GM12874 (cell line): ENCODE data around the gene ORAI3.

Experiments
- TF ChIP-seq, protein P1 (sequence below): IDR thresholded peaks from 2 replicates; pipeline ENCODE4 v1.5.1; 2011; ENCODE audit warnings: low read depth, mild to moderate bottlenecking, control low read depth, low read length, moderate library complexity; ENCODE audit not compliant: insufficient read depth

Gene ORAI3

DNA sequence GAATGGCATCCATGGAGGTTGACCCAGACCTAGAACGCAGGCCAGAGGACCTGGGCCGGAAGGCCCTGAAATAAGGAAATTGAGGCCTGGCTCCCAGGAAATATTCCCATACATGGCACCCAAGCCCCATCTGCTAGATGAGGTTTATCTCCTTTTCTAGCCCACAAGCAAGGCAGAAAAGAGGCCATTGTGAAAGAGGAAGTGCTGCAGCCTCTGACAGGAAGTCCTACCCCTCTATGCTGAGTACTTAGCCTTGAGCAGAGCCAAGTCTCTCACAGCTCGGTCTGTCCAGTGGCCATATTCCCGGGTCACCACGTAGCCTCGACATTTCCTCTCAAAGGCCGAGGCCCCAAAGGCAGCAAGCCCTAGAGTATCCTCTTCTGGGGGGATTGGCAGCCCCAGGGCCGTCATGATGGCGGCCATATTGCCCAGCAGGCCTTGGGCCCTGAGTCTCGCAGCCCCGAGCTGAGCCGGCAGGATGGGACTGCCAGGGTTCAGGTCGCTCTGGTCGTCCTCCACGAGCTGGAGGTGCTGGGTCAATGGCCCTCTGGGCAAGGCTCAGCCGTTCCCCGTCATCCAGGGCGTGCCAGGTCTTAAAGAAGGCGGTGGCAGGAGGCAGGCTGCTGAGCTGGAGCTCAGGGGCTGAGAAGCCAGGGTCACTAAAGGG, 44.6 kb upstream of the ORAI3 start:
- TF ChIP-seq, protein P1, sequence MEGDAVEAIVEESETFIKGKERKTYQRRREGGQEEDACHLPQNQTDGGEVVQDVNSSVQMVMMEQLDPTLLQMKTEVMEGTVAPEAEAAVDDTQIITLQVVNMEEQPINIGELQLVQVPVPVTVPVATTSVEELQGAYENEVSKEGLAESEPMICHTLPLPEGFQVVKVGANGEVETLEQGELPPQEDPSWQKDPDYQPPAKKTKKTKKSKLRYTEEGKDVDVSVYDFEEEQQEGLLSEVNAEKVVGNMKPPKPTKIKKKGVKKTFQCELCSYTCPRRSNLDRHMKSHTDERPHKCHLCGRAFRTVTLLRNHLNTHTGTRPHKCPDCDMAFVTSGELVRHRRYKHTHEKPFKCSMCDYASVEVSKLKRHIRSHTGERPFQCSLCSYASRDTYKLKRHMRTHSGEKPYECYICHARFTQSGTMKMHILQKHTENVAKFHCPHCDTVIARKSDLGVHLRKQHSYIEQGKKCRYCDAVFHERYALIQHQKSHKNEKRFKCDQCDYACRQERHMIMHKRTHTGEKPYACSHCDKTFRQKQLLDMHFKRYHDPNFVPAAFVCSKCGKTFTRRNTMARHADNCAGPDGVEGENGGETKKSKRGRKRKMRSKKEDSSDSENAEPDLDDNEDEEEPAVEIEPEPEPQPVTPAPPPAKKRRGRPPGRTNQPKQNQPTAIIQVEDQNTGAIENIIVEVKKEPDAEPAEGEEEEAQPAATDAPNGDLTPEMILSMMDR, result no peak

DNA sequence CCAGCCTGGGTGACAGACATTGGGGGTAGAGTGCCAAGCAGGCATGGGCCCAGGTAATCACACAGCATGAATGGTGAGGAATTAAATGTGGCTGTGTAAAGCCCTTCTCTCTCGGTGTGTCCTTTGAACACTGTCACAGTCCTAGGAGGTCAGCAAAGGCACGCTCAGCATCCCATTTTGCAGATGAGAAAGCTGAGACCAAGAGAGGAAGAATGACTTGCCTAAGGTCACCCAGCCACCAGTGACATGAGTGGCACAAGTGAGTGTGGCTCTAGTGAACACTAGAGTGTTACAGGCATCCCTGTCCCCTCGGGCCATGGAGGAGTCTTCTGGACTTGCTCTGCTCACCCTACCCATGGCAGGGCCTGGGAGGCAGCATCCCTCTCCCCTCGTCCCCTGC, 41.8 kb upstream of the ORAI3 start:
- TF ChIP-seq, protein P1, result no peak

DNA sequence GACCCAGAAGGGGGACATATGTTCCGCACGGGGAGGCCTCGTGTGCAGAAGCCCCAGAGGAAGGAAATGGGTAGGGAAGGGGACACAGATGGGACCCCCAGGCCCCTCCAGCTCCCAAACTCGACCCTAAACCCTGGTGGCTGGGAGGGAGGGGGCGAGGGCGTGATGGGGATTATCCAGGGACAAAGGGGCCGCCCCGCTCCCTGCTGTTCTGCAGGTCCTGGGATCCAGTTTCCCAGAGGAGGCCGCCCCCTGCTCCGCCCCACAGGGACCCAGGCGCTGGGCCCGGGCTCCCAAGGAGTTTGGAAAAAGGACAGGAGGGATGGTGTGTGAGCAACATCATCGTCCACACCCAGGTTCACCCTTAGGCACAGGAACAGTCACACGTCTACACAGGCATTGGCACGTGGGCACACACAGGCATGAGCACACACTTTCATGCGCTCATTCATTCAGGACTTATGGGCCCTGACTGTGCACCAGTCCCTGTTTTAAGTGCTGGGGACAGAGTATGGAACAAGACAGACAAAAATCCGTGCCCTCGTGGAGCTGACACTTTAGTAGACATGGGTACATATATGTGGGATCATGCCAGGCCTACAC, 38.3 kb upstream of the ORAI3 start:
- TF ChIP-seq, protein P1, result no peak

DNA sequence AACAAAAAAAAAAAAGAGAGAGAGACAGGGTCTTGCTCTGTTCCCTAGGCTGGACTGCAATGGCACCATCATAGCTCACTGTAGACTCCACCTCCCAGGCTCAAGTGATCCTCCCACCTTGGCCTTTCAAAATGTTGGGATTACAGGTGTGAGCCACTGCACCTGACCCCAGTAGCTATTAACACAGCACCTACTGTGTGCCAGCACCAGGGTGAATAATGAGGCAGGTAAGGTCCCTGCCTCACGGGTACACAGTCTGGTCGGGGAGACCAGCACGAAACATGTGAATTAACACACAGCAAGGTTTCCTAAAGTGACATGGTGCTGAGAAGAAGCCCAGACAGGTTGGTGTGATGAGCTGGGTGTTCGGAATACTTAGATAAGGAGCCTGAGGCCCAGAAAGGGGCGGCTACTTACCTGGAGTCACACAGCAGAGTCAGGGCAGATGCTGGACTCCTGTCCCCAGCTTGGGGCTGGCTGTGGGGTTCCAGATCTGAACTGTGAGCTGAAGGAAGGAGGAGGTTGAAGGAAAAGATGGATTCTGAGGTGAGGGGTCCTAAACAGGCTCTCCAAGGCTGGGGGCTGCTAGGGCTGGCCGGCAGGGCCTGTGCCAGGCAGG, 36.0 kb upstream of the ORAI3 start:
- TF ChIP-seq, protein P1, result no peak

DNA sequence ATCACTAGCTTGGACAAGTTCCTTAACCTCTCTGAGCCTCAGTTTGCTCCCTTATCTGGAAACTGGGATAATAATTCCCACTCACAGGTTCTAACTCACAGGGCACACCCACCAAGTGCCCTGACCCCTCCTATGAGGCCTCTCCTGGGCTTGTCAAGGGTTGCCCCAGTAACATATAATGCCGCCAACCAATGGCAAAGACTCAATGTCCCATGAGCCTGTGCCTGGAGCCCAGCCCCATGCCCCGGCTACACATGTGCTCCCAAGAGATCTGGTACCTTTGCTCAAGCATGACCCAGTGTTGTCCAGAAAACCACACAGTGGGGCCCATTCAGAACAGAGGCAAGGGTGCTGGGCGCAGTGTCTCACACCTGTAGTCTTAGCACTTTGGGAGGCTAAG, 34.0 kb upstream of the ORAI3 start:
- TF ChIP-seq, protein P1, result no peak

DNA sequence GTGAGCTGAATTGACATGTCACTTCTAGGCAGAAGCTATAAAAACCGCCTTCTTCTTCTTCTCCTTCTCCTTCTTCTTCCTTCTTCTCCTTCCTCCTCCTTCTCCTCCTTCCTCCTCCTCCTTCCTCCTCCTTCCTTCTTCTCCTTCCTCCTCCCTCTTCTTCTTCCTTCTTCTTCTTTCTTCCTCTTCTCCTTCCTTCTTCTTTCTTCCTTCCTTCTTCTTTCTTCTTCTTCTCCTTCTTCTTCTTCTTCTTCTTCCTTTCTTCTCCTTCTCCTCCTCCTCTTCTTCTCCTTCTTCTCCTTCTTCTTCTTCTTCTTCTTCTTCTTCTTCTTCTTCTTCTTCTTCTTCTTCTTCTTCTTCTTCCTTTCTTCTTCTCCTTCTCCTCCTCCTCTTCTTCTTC, 30.3 kb upstream of the ORAI3 start:
- TF ChIP-seq, protein P1, result no peak

DNA sequence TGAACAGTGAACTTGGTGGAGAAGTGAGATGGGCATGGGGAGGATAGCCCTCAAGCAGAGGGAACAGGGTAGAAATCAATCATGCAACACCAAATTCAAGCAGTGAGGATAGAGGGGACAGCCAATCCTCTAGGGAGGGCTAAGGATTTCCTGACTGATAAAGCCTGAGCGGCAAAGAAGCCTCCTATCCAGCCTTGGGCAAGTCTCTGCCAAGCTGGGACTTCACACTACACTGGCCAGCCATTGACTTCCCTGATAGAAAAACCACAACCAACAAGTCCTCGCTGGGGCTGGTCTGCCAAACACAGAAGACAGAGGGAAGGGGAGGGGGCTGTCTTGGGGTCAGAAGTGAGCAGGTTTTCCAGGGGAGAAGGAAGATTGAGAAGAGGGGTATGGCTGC, 28.0 kb upstream of the ORAI3 start:
- TF ChIP-seq, protein P1, result no peak
